GM19328 (cell line): Measurements from ENCODE around the gene MINDY4.
A peak's percentile ranks its signal among the peaks of the same experiment; 100 is the strongest.

Experiments
- ATAC-seq: cut with Tn5 transposase; IDR thresholded peaks from one replicate; pipeline ENCODE4 v1.9.1; 2021; ENCODE audit warnings: mild to moderate bottlenecking, moderate library complexity; ENCODE audit not compliant: unreplicated experiment

MINDY4 gene

GRCh38 chr7:30926313-30926712, 155.1 kb downstream of the MINDY4 start:
- ATAC-seq: no peak

GRCh38 chr7:30927040-30927439, 155.8 kb downstream of the MINDY4 start:
- no peak for ATAC-seq

- ATAC-seq: no peak
These were observed 156.3 kb downstream of the MINDY4 start for GRCh38 chr7:30927559-30927958.

- ATAC-seq: no peak
These were observed 157.1 kb downstream of the MINDY4 start for GRCh38 chr7:30928254-30928872.

- no peak for ATAC-seq
These were observed 158.5 kb downstream of the MINDY4 start for GRCh38 chr7:30929686-30930085.

- no peak for ATAC-seq
These were observed 159.4 kb downstream of the MINDY4 start for GRCh38 chr7:30930621-30931020.

- ATAC-seq: no peak
These were observed 160.1 kb downstream of the MINDY4 start for GRCh38 chr7:30931161-30931928.

GRCh38 chr7:30931929-30932540, 160.8 kb downstream of the MINDY4 start:
- no peak for ATAC-seq

- no peak for ATAC-seq
These were observed 161.3 kb downstream of the MINDY4 start for GRCh38 chr7:30932562-30932961.

- no peak for ATAC-seq
These were observed 162.1 kb downstream of the MINDY4 start for GRCh38 chr7:30933124-30933974.

- ATAC-seq: no peak
These were observed 163.0 kb downstream of the MINDY4 start for GRCh38 chr7:30934225-30934624.

GRCh38 chr7:30934732-30935568, 163.7 kb downstream of the MINDY4 start:
- no peak for ATAC-seq

- ATAC-seq: no peak
These were observed 164.3 kb downstream of the MINDY4 start for GRCh38 chr7:30935569-30935877.

GRCh38 chr7:30936650-30937245, 165.5 kb downstream of the MINDY4 start:
- no peak for ATAC-seq

- ATAC-seq: no peak
These were observed 166.2 kb downstream of the MINDY4 start for GRCh38 chr7:30937416-30937815.

- ATAC-seq: peak; percentile 75
These were observed 167.5 kb downstream of the MINDY4 start for GRCh38 chr7:30938435-30939316.

- ATAC-seq: no peak
These were observed 170.5 kb downstream of the MINDY4 start for GRCh38 chr7:30941582-30942323.
